Activated CD8-positive, alpha-beta memory T cell treated with anti-CD3 and anti-CD28 coated beads, Interleukin-2, amount 50 U/mL, for 24 hours (primary cell): ENCODE measurements around the gene IMPDH2.
"Not testable (repeated sequence)": the region's sequence is repeated elsewhere in the genome, so short reads cannot be mapped to it uniquely, and the experiment has no call there.

ENCODE experiments used
- DNase-seq: peaks from one replicate; pipeline ENCODE4 v3.0.0-alpha.2; 2020; ENCODE audit errors: extremely low read depth

Gene IMPDH2

GRCh38 chr3:49021213-49021812 lies 7.9 kb downstream of the IMPDH2 start:
- DNase-seq: peak; percentile 98

GRCh38 chr3:49020330-49021212 lies 8.6 kb downstream of the IMPDH2 start:
- DNase-seq: no peak

GRCh38 chr3:49019941-49020329 lies 9.3 kb downstream of the IMPDH2 start:
- DNase-seq: no peak

- DNase-seq: no peak
Observed at GRCh38 chr3:49018707-49019006, 10.5 kb downstream of the IMPDH2 start.

- DNase-seq: peak; percentile 30
Observed at GRCh38 chr3:49017971-49018706, 11.1 kb downstream of the IMPDH2 start, which contains the start of gene DALRD3. DALRD3 (minus strand) TSS chr3:49018580; CDS start chr3:49018564, 16 bp downstream.

- DNase-seq: no peak
Observed at GRCh38 chr3:49017229-49017970, 11.8 kb downstream of the IMPDH2 start.

- no peak for DNase-seq
Observed at GRCh38 chr3:49016414-49017228, 12.6 kb downstream of the IMPDH2 start.

- no peak for DNase-seq
Observed at GRCh38 chr3:49015765-49016164, 13.4 kb downstream of the IMPDH2 start.

- DNase-seq: no peak
Observed at GRCh38 chr3:49015072-49015471, 14.1 kb downstream of the IMPDH2 start.

- DNase-seq: no peak
Observed at GRCh38 chr3:49013738-49014660, 15.2 kb downstream of the IMPDH2 start.

- DNase-seq: no peak
Observed at GRCh38 chr3:49013113-49013737, 16.0 kb downstream of the IMPDH2 start.

GRCh38 chr3:49012441-49013017 lies 16.7 kb downstream of the IMPDH2 start:
- DNase-seq: no peak

GRCh38 chr3:49009396-49009795 lies 19.8 kb downstream of the IMPDH2 start:
- no peak for DNase-seq

- not testable (repeated sequence) for DNase-seq
Observed at GRCh38 chr3:49008627-49009026, 20.6 kb downstream of the IMPDH2 start.

- DNase-seq: peak; percentile 51
Observed at GRCh38 chr3:49007771-49008528, 21.2 kb downstream of the IMPDH2 start.

- DNase-seq: peak; percentile 96
Observed at GRCh38 chr3:49007068-49007770, 22.0 kb downstream of the IMPDH2 start, which contains the start of gene WDR6. WDR6 (plus strand) TSS chr3:49007391; CDS start chr3:49007432, 41 bp downstream.

- no peak for DNase-seq
Observed at GRCh38 chr3:49006408-49007067, 22.7 kb downstream of the IMPDH2 start.
